ENCODE results near the gene PPP1R14C.

Gene PPP1R14C

GRCh38 chr6:150165020-150165702 is 22.3 kb downstream of the PPP1R14C start:
- TF ChIP-seq BACH2 (CRISPR knock-in tag; IDR thresholded peaks at IDR 0.05; ENCODE audit: borderline replicate concordance) (no peak), PPARA (CRISPR knock-in tag; IDR thresholded peaks at IDR 0.05; ENCODE audit: borderline replicate concordance) (no peak), RARB (CRISPR knock-in tag; IDR thresholded peaks at IDR 0.05) (no peak), ZC3H10 (CRISPR knock-in tag; IDR thresholded peaks at IDR 0.05) (no peak), ESRRG (CRISPR knock-in tag; IDR thresholded peaks at IDR 0.05) (no peak), POU6F1 (CRISPR knock-in tag; IDR thresholded peaks at IDR 0.05; ENCODE audit: borderline replicate concordance, low read depth) (no peak), GLIS3 (CRISPR knock-in tag; IDR thresholded peaks at IDR 0.05) (no peak), CSDC2 (CRISPR knock-in tag; IDR thresholded peaks at IDR 0.05) (no peak), ZNF565 (CRISPR knock-in tag; conservative IDR thresholded peaks at IDR 0.05; ENCODE audit: low read depth) (no peak), ZNF8 (CRISPR knock-in tag; IDR thresholded peaks at IDR 0.05) (no peak), ARNTL (CRISPR knock-in tag; IDR thresholded peaks at IDR 0.05; ENCODE audit: borderline replicate concordance, low read depth) (no peak), ZNF70 (CRISPR knock-in tag; IDR thresholded peaks at IDR 0.05) (no peak), ZFP30 (CRISPR knock-in tag; IDR thresholded peaks at IDR 0.05) (no peak), TOX (CRISPR knock-in tag; IDR thresholded peaks at IDR 0.05; ENCODE audit: borderline replicate concordance) (no peak), OSR1 (CRISPR knock-in tag; IDR thresholded peaks at IDR 0.05) (no peak)
- TF ChIP-seq, protein P1, sequence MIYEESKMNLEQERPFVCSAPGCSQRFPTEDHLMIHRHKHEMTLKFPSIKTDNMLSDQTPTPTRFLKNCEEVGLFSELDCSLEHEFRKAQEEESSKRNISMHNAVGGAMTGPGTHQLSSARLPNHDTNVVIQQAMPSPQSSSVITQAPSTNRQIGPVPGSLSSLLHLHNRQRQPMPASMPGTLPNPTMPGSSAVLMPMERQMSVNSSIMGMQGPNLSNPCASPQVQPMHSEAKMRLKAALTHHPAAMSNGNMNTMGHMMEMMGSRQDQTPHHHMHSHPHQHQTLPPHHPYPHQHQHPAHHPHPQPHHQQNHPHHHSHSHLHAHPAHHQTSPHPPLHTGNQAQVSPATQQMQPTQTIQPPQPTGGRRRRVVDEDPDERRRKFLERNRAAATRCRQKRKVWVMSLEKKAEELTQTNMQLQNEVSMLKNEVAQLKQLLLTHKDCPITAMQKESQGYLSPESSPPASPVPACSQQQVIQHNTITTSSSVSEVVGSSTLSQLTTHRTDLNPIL (CRISPR knock-in tag; IDR thresholded peaks at IDR 0.05; ENCODE audit: low read depth), result no peak
- TF ChIP-seq, protein P2, sequence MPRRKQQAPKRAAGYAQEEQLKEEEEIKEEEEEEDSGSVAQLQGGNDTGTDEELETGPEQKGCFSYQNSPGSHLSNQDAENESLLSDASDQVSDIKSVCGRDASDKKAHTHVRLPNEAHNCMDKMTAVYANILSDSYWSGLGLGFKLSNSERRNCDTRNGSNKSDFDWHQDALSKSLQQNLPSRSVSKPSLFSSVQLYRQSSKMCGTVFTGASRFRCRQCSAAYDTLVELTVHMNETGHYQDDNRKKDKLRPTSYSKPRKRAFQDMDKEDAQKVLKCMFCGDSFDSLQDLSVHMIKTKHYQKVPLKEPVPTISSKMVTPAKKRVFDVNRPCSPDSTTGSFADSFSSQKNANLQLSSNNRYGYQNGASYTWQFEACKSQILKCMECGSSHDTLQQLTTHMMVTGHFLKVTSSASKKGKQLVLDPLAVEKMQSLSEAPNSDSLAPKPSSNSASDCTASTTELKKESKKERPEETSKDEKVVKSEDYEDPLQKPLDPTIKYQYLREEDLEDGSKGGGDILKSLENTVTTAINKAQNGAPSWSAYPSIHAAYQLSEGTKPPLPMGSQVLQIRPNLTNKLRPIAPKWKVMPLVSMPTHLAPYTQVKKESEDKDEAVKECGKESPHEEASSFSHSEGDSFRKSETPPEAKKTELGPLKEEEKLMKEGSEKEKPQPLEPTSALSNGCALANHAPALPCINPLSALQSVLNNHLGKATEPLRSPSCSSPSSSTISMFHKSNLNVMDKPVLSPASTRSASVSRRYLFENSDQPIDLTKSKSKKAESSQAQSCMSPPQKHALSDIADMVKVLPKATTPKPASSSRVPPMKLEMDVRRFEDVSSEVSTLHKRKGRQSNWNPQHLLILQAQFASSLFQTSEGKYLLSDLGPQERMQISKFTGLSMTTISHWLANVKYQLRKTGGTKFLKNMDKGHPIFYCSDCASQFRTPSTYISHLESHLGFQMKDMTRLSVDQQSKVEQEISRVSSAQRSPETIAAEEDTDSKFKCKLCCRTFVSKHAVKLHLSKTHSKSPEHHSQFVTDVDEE (CRISPR knock-in tag; IDR thresholded peaks at IDR 0.05), result no peak
- TF ChIP-seq, protein P3, sequence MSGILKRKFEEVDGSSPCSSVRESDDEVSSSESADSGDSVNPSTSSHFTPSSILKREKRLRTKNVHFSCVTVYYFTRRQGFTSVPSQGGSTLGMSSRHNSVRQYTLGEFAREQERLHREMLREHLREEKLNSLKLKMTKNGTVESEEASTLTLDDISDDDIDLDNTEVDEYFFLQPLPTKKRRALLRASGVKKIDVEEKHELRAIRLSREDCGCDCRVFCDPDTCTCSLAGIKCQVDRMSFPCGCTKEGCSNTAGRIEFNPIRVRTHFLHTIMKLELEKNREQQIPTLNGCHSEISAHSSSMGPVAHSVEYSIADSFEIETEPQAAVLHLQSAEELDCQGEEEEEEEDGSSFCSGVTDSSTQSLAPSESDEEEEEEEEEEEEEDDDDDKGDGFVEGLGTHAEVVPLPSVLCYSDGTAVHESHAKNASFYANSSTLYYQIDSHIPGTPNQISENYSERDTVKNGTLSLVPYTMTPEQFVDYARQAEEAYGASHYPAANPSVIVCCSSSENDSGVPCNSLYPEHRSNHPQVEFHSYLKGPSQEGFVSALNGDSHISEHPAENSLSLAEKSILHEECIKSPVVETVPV (CRISPR knock-in tag; IDR thresholded peaks at IDR 0.05), result no peak
- no peak for ATAC-seq

DNA sequence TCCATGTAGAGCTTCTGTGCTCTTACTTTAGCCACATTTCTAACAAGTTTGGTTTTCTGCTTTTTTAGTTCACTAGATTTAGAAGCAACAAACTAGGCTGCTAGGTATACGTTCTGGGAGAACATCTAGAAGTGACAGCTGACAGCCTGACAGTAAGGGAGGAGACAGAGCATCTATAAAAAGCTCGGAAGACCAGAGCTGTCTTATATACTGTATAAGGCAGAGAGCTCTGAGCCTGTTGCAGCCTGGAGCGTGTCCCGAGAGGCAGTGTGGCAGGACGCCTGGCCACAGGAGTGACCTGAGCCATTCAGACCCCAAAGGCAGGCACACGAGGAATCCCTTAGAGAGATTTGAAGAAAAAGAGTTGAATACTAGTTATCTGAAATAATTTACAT is 24.6 kb downstream of the PPP1R14C start:
- TF ChIP-seq BACH2 (CRISPR knock-in tag; IDR thresholded peaks at IDR 0.05; ENCODE audit: borderline replicate concordance), result no peak
- TF ChIP-seq, protein P3 (CRISPR knock-in tag; IDR thresholded peaks at IDR 0.05), result no peak
- no peak for TF ChIP-seq OSR1 (CRISPR knock-in tag; IDR thresholded peaks at IDR 0.05)
- no peak for TF ChIP-seq ARNTL (CRISPR knock-in tag; IDR thresholded peaks at IDR 0.05; ENCODE audit: borderline replicate concordance, low read depth)
- no peak for TF ChIP-seq PPARA (CRISPR knock-in tag; IDR thresholded peaks at IDR 0.05; ENCODE audit: borderline replicate concordance)
- TF ChIP-seq SNAI2 (CRISPR knock-in tag; IDR thresholded peaks at IDR 0.05), result no peak
- TF ChIP-seq ISL1 (CRISPR knock-in tag; IDR thresholded peaks at IDR 0.05), result no peak
- TF ChIP-seq ZFP3 (CRISPR knock-in tag; IDR thresholded peaks at IDR 0.05), result no peak
- TF ChIP-seq GLIS3 (CRISPR knock-in tag; IDR thresholded peaks at IDR 0.05), result no peak
- TF ChIP-seq, protein P2 (CRISPR knock-in tag; IDR thresholded peaks at IDR 0.05), result no peak
- no peak for TF ChIP-seq PATZ1 (CRISPR knock-in tag; IDR thresholded peaks at IDR 0.05; ENCODE audit: borderline replicate concordance)
- no peak for ATAC-seq
